Measurements from ENCODE around the gene TSPAN15.

DNA sequence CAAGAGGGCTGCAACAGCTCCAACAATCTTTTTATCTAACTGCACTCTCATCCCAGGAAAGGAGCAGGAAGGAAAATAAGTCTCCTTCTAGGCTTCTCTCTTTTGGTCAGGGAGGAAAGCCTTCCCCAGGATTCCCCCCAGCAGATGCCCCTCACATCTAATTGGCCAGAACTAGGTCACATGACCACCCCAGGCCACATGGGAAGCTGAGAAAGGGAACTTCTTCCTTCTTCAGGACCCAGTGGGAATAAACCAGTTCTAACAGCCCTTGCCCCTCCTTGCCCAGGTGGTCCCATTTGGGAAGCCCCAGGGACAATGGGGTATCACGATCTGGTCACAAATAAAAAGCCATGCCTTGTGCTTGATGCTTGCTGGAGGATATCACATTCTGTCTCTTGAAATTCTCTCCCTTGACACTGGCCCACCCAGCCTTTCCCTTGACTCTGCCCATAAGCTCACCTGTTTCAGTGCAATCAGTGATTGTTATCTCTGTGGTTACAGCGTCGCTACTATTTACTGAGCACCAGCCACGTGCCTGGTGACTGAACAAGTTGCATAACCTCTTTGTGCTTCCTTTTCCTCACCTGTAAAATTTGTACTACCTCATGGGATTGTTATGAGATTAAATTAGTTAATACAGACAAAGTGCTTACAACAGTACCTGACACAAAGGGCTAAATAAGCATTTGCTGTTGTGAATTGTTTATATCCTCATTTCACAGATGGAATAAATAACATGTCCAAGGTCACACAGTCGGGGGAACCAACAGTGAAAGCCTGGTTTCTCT, 25.6 kb upstream of the TSPAN15 start:
- TF ChIP-seq FOXK2 (IDR thresholded peaks at IDR 0.05) (no peak), SUZ12 (IDR thresholded peaks at IDR 0.05) (no peak), HDGF (IDR thresholded peaks at IDR 0.05; ENCODE audit: borderline replicate concordance) (no peak), SP1 (IDR thresholded peaks at IDR 0.05) (no peak), ARNT (IDR thresholded peaks at IDR 0.05) (no peak), BHLHE40 (IDR thresholded peaks at IDR 0.05; ENCODE audit: borderline replicate concordance) (no peak), LEF1 (IDR thresholded peaks at IDR 0.05; ENCODE audit: borderline replicate concordance) (no peak), NFRKB (IDR thresholded peaks at IDR 0.05) (no peak), FOXM1 (IDR thresholded peaks at IDR 0.05; ENCODE audit: borderline replicate concordance) (no peak), L3MBTL2 (conservative IDR thresholded peaks at IDR 0.05) (no peak), ZNF384 (IDR thresholded peaks at IDR 0.05) (no peak)

All from HEK293T (cell line).